IPS-11a (cell line): ENCODE results near the gene UQCRH.
A peak's percentile ranks its signal among the peaks of the same experiment; 100 is the strongest.
"Not testable (repeated sequence)": the region's sequence is repeated elsewhere in the genome, so short reads cannot be mapped to it uniquely, and the experiment has no call there.

Experiments
- H3K4me3 ChIP-seq: one replicate; pipeline ENCODE4 v1.5.1; 2013; ENCODE audit warnings: low read depth, low read length, control low read depth

UQCRH gene

GRCh38 chr1:46331786-46332540 lies 28.5 kb downstream of the UQCRH start:
- H3K4me3 ChIP-seq, result not testable (repeated sequence)

- H3K4me3 ChIP-seq, result no peak overlapping the region
Observed at GRCh38 chr1:46333300-46334029, 30.0 kb downstream of the UQCRH start.

- no peak overlapping the region for H3K4me3 ChIP-seq
Observed at GRCh38 chr1:46334030-46334384, 30.5 kb downstream of the UQCRH start.

GRCh38 chr1:46335081-46335480 lies 31.6 kb downstream of the UQCRH start:
- no peak overlapping the region for H3K4me3 ChIP-seq

DNA sequence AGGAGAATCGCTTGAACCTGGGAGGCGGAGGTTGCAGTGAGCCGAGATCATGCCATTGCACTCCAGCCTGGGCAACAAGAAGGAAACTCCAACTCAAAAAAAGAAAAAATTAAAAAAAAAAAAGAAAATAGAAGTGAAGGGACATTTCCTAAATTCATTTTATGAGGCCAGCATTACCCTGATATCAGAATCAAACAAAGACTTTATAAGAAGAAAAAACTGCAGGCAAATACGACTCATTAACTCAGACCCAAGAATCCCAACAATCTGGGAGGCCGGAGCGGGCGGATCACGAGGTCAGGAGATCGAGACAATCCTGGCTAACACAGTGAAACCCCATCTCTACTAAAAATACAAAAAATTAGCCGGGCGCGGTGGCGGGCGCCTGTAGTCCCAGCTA lies 33.9 kb downstream of the UQCRH start:
- H3K4me3 ChIP-seq, result not testable (repeated sequence)

- peak within 1 kb of the TSS; percentile 85 for H3K4me3 ChIP-seq
Observed at GRCh38 chr1:46340404-46341221, 37.1 kb downstream of the UQCRH start, which contains the start of gene NSUN4. Gene NSUN4, plus strand, starts transcription at chr1:46340807. Its CDS starts 20 bp downstream, at chr1:46340827.

- peak overlapping the region; percentile 85 for H3K4me3 ChIP-seq
Observed at GRCh38 chr1:46341222-46342083, 38.0 kb downstream of the UQCRH start.

DNA sequence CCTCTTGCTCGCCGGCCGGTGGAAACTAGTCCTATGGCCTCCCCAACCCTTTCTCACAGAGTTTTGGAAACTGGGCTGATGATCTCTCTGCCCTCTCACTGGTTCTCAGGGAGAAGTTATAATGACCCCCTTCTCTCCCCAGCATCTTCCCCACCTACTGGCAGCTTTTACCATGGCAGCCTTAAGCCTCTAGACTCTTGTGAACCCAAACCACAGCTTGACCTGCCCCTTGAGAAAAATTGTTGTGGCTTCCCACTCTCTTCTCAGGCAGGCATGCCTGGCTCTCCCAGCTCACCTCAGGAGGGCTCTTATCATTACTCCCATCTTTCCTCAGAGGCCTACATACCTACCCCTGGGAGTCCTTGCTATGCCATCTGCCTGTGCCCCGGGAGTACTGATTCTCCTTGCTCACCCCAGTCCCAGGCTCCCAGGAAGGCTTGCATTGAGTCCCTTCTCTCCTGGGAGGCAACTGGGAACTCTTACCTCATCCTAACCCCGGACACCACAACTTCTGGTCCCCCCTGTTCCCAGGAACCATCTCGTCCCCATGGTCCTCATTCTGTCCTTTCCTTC lies 38.7 kb downstream of the UQCRH start:
- H3K4me3 ChIP-seq, result no peak overlapping the region

DNA sequence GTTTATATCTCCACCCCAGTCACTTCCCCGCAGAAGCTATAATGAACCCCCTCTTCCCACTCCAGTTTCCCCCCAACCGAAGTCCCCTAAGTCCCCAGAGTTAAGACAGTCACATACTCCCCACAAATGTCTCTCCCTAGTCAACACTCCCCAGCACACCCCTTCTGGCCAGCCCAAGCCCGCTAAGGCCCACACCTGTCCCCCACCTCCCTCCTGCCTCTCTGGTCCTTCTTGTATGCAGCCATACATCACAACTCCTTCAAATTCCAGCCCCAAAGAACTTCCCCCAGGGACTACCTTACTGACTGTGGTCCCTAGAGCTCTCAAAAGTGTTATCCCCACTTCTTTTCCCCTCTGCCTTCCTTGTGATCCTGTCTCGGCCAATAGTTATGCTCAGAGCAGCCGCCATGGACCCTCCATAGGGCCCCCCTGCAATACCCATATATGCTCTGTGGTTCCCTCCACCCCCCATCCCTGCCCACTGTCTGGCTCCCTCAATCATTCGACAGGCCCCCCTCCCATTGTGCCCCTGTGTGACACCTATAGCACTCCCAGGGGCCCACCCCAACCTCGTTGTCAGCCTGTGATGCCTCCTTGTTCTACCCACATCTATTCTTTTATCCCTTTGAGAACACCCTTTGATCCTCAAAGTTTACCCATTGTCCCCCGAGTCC lies 39.3 kb downstream of the UQCRH start:
- no peak overlapping the region for H3K4me3 ChIP-seq

- no peak overlapping the region for H3K4me3 ChIP-seq
Observed at GRCh38 chr1:46343351-46343695, 39.8 kb downstream of the UQCRH start.

- no peak overlapping the region for H3K4me3 ChIP-seq
Observed at GRCh38 chr1:46343705-46344104, 40.2 kb downstream of the UQCRH start.

GRCh38 chr1:46344481-46344880 lies 41.0 kb downstream of the UQCRH start:
- no peak overlapping the region for H3K4me3 ChIP-seq

- no peak overlapping the region for H3K4me3 ChIP-seq
Observed at GRCh38 chr1:46345281-46345680, 41.8 kb downstream of the UQCRH start.

DNA sequence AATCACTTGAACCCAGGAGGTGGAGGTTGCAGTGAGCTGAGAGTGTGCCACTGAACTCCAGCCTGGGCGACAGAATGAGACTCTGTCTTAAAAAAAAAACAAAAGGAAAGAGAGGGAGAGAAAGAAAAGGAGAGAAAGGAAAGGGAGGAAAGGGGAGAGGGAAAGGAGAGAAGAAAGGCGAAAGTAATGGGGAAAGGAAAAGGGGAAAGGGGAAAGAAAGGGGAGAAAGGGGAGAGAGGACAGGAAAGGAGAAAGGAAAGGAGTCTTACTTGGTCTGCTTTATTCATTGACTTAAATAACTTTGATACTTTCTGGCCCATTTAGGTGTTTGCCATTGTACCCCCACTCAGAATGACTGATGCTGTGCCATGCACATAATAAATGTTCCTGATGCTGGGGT lies 48.9 kb downstream of the UQCRH start:
- no peak overlapping the region for H3K4me3 ChIP-seq

DNA sequence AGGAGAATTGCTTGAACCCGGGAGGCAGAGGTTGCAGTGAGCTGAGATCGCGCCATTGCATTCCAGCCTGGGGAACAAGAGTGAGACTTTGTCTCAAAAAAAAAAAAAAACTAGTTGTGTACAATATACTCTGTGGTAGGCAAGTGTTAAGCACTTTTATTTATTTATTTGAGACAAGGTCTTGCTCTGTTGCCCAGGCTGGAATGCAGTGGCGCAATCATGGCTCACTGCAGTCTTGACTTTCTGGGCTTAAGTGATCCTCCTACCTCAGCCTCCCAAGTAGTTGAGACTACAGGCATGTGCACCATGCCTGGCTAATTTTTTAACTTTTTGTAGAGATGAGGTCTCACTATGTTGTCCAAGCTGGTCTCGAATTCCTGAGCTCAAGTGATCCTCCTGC lies 52.4 kb downstream of the UQCRH start:
- not testable (repeated sequence) for H3K4me3 ChIP-seq

DNA sequence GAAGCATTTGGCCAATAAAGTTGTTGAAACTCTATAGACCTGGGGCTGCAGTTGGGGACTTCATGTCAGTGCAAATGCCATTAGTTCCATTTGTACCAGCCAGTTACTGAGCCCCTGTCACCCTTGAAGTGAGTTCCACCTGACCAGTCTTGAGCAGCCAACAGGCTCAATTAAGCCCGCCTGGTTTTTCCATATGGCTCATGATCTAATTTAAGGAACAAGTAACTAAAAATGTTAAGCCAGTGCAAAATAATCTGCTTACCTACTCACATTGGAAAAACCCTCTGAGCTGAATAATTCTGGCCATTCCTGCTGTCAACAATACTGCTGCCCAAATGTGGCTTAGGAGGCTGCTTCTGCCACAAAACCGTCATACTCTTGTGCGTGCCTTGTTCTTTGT lies 58.7 kb downstream of the UQCRH start:
- no peak overlapping the region for H3K4me3 ChIP-seq

- no peak overlapping the region for H3K4me3 ChIP-seq
Observed at GRCh38 chr1:46363121-46363520, 59.6 kb downstream of the UQCRH start.

DNA sequence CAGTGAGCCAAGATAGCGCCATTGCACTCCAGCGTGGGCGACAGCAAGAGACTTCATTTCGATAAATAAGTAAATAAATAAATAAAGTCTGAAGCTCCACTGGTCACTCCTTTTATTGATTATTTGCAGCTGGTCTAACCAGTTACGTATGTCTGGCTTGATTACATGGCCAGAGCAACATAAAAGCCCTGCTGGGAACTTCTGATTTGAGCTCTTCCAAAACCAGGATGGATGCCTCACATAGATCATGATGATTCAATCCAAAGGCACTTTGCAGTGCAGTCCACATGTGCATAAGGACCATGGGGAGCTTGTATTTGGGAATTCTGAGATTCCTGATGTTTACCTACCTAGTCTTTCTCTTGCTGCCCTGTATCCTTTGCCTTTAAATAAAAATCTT lies 61.1 kb downstream of the UQCRH start:
- H3K4me3 ChIP-seq, result no peak overlapping the region

DNA sequence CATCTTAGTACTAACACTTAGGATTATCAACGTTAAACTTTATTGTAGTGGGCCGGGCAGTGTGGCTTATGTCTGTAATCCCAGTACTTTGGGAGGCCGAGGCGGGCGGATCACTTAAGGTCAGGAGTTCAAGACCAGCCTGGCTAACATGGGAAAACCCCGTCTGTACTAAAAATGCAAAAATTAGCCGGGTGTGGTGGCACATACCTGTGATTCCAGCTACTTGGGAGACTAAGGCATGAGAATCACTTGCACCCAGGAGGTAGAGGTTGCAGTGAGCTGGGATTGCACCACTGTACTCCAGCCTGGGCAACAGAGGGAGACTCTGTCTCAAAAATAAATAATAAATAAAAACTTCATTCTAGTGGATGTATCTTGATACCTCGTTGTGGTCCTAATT lies 62.3 kb downstream of the UQCRH start:
- H3K4me3 ChIP-seq, result not testable (repeated sequence)
